Activated CD8-positive, alpha-beta memory T cell treated with anti-CD3 and anti-CD28 coated beads, Interleukin-2, amount 50 U/mL, for 48 hours (primary cell): ENCODE measurements around the gene PPP1R1A.

Source experiments
- DNase-seq: peaks from one replicate; pipeline ENCODE4 v3.0.0-alpha.2; 2020

Gene PPP1R1A

DNA sequence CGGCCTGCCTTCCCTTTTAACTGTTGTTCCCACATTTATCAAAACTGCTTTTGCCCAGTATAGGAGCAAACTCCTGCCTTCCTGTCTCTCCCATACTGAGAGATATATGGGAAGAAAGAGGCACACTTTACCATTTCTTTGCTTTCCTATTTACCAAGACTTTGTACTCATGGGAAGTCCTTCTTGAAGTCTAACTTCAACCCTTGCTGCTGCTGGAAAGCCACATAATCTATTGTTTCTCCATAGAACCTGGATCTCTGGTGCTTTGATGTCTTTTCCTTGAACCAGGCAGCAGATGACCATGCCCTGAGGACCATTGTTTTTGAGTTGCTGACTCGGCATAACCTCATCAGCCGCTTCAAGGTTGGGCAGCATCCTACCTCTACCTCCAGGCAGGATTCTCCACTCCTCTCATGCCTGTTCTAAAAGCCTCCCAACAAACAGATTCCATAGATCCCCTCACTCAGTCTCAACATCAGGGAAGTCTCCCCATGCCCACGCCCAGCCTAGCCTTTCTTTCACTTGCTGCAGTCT, 18.4 kb downstream of the PPP1R1A start:
- no peak for DNase-seq

GRCh38 chr12:54569072-54569471, 19.4 kb downstream of the PPP1R1A start:
- no peak for DNase-seq

- no peak for DNase-seq
These were observed 21.7 kb downstream of the PPP1R1A start for GRCh38 chr12:54566792-54567191.

DNA sequence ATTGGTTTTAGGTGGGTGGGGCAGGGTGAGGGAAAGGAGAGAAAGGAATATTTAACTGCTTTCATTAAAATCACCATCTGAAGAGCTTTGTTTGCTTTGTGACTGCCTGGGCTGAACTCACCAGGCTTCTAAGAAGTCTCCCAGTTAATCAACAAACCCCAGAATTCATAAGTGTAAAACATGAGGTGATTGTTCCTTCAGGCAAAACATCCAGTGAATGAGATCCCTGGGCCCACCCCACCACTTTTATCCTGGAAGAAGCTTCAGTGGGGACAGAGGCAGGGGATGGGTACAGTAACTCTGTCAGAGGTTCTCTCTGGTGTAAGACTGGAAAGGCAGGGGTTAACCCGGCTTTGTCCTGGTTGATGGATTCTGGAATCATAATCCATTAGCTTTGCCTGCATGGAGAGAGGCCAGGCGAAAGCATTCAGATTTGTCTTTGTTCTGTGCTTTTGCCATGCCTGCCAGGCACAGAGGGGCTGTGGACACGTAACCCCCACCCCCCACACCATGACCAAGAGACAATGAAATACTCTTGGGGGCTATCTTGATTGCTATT, 22.4 kb downstream of the PPP1R1A start:
- no peak for DNase-seq

DNA sequence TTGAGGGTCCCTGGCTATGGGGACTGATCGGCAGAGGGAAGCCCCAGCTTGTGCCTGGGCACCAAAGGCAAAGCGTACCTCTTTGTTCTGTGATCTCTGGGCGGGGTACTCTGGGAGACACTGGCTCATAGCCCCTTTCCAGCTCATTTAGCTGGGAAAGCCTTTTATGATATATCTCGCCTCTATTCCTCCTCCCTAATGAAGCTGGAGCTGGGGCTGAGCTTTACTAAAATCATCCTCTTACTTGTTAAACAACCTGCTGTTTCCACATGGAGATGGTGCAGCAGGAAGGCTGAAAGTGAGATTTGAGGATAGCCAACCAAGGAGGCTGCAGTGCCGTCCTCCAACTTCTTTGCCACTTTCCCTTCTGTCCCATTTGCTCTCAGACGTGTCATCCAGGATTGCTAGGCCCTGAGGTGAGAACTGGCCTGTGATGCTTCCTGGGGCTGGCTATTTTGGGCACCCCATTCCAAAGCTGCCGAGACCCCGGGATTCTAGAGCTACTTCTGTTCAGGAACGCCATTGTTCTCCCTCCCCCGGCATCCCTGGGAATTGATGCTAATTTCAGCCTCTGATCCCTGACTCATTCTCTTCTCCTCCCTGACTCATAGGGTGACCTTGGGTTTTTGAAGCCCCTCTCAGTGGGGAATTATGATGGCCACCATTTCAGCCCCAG, 23.0 kb downstream of the PPP1R1A start:
- no peak for DNase-seq

DNA sequence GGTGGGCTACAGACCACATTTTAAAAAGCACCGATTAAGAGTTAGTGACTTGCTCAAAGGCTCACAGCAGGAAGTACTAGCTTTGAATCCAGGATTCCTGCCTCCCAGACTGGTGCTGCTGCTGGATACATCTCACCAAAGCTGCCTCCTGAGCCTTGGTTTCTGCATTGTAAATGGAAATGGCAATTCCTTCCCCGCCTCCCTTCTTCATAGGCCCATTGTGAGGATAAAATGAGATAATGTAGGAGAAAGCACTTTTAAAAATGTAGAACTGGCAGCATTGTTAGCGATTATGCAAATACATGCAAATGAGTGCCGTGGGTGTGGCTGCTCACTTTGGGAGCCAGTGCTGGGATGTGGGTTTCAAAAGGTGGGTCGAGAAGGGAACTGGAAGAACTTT, 23.7 kb downstream of the PPP1R1A start:
- DNase-seq = no peak

- no peak for DNase-seq
These were observed 24.7 kb downstream of the PPP1R1A start for GRCh38 chr12:54563787-54564186.

- DNase-seq = no peak
These were observed 25.6 kb downstream of the PPP1R1A start for GRCh38 chr12:54562750-54563356.

- DNase-seq = no peak
These were observed 27.3 kb downstream of the PPP1R1A start for GRCh38 chr12:54561164-54561563.

DNA sequence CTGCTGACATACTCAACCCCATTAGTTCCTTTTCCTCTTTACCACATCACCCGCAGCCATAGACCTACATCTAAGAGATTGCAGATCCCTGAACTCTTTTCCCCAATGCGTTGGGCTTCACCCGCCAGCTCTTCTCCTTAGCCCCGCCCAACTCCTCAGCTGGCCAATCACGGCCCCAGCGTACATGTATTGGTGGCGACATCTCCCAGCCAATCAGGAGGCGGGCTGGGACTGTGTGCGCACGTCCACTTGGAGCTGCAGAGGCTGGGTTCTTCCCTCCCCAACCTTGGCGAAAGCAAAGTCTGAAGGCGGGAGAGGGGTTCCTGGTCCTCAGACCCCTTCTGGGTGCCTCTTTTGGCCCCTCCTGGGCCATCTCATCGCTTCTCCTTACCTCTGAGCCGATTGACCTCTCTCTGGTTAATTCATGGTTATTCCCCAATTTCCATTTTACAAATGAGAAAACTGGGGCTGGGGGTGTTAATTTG, 28.0 kb downstream of the PPP1R1A start:
- DNase-seq = peak; percentile 85

DNA sequence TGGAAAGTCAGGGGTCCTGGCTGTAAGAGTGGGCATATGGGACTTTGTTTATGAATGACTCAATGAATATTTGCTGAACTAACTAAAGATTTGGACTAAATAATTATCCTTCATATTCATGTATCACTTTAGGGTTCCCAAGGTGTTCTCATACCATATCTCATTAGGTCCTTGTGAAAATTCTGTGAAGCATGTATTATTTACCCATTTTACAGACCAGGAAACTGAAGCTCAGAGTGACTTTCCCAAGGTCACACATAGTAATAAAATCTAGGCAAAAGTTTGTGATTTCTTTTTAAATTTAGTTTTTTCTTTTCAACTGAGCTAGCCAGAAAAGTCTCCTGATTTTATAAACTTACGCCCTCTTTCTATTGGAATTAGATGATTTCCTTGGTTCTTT, 29.7 kb downstream of the PPP1R1A start:
- DNase-seq = no peak

- DNase-seq = no peak
These were observed 30.1 kb downstream of the PPP1R1A start for GRCh38 chr12:54558311-54558710.

GRCh38 chr12:54555670-54556257, 32.7 kb downstream of the PPP1R1A start:
- no peak for DNase-seq

- DNase-seq = peak; percentile 72
These were observed 38.5 kb downstream of the PPP1R1A start for GRCh38 chr12:54549774-54550451.

DNA sequence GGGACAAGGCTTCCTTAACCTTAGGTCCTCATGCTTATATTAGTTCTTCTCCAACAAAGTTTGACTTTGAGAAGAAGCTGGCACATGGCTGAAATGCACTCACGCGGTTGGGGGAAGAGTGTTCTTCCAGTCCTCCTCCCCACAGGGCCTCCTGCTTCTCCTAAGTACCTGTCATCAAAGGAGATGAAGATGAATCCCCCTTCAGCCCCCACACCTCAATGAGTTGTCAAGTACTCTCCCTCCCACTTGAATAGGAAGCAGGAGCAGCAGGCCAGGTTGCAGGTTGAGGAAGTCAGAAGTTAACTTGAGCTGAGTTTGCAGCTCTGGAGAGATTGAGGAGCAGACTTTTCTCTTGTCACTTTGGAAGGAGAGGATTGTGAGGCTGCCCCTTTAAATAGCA, 41.9 kb downstream of the PPP1R1A start:
- DNase-seq = no peak

DNA sequence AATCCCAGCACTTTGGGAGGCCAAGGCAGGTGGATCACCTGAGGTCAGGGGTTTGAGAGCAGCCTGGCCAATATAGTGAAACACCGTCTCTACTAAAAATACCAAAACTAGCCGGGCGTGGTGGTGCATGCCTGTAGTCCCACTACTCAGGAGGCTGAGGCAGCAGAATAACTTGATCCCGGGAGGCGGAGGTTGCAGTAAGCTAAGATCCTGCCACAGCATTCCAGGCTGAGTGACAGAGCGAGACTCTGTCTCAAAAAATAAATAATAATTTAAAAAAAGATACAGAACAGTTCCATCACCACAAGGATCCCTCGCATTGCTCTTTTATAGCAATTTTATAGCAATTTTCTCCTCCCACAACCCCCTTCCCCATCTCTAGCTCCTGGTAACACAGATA, 43.7 kb downstream of the PPP1R1A start:
- DNase-seq = no peak

DNA sequence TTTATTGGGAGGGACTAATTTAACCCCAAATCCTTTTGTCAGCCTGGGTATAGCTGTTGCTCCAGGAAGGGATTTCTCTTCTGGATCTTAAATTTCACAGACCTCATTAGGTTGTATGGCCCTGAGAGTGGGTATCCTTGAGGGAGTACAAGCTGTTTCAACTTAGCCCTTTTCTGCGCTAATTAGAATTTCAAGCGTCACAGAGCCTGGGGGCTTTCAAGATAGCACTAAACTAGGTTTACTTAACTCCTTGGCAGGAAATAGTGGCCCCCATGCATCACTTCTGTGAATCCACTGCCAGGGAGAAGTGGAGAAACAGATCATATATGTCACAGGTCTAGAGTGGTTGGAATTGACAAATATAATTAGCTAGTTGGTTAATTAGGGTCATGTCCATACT, 44.9 kb downstream of the PPP1R1A start:
- no peak for DNase-seq

DNA sequence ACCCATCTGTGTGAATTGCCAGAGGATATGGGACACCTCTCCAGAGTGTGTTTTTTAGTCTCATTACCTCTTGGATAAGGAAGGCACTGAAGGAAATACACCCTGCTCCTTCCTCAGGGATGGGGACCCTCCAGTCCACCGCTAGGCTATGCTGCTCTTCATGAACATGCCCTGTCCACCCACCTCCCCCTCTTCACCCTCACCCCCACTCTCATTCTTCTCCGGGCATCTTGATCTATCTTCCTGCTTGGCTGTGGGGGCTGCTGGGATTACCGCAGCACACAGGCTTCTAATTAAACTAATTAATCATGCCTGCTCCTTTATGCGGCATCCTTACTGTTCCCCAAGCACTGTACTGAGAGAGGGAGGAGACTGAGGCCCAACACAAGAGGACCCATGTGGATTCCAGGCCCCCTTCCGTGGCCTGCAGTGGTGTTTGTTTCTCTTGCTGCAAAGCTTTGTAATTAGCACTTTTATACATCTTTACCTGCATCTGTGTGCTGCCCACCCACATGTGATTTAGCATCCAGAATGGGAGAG, 46.6 kb downstream of the PPP1R1A start:
- DNase-seq = no peak

DNA sequence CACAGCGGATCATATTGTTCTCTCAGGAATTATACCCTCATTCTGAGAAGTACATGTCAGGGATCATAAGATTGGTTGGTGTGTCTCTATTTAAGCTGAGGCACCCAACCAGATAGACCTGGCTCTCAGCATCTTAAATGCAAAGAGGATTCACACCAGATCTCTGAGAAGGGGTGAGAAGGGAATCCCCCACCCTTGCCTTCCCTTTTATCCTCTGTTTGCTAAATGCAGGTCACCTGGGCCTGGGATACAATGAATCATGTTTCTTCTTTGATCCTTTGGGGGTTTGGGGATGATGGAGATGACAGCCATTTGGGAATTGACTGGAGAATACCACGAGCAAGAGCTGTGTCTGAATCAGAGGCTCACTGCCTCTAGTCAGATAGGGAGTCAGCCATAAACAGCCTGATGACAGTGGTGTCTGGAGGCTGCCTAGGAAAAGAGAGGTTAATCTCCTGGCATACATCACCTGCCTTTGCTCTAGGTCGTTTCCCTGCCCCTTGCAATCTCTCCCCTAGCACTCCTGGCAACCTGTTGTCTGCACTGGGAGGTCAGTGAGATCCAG, 50.2 kb downstream of the PPP1R1A start:
- no peak for DNase-seq

DNA sequence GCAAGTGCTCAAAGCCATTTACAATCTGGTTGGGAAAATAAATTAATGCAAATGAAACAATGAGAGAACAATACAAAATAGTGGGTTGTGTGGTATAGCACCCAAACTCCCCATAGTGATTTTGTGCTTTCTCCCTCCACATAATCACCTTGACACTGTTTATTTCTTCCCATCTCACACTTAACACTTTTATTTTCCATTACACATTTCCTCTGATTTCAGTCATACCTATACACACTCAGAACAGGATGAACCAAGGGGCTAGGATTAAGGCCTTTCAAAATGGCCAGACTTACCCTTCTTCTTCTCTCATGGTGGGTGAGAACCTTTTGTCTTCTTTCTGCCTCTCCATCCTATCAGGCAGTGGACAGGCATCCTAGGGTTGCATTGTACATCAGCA, 53.0 kb downstream of the PPP1R1A start:
- no peak for DNase-seq

DNA sequence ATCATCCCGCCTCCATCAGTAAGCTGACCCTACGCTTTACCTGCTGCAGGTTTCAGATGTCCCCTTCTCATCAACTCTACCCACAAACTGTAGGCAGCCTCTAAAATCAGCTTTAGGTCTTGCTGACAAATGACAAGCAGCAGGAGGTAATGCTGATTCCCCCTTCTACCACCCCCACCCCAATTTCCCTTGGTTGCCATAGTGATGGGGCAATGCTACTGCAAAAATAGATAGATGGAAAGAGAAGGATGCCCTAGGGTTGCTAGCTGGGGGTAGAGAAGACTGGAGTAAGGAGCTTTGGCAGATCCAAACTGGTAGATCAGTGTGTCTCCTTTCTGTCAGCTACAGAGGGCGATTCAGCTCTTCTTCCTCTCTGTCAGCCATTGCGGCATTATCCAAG, 58.9 kb downstream of the PPP1R1A start:
- no peak for DNase-seq
